ENCODE data around the gene THBS1. TPM values are rescaled to one million over a fixed set of nuclear protein-coding genes. Genes with fewer than 3 reads are reported as not detected.
A peak's percentile ranks its signal among the peaks of the same experiment; 100 is the strongest.

THBS1 gene
- total RNA-seq, 1 experiment from 2014 or later, result 499 TPM

DNA sequence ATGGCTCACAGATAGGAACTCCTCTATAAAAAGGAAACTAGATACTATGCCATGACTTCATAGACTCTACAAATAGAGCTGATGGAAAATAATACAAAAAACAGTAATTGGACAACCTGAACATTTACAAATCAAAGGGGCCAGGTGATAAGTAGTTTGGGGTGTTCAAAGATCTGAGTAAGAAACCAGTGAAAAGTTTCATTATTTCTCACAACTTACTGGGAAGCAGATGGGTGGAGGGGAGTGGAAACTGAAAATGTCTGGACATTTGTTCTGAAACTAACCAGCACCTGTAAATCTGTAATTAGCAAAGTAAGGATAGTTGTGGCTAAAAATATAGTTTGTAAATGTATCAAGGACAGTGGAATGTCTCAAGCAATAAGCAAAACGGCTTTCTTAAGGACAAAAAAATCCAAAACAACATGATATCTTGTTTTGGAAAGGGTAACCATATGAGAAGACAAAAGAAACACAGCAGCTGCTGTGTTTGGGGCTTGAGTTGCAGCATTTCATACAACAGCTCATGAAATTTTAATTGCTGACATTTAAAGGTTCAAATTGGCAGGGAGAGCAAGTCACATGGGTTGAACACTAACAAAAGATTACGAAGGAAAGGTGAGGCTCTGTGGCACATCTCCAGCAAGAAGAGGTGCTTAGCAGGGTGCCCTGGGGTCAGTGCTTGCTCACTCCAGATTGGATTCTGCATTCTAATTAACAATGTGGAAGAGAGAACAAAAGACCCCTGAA is 26.8 kb upstream of the THBS1 start:
- Histone ChIP-seq H3K4me1 (replicated peaks) (no peaks in the 10 kb centered on the region), H3K27ac (no peak overlapping the region), H3K36me3 (no peaks in the 10 kb centered on the region), H3K27me3 (replicated peaks) (no peaks in the 10 kb centered on the region), H3K4me3 (no peak overlapping the region), H3K9me3 (replicated peaks) (no peaks in the 10 kb centered on the region)
- no peak for DNase-seq (ENCODE audit: low read depth in 1 of 2, low spot score in 2 of 2)

GRCh38 chr15:39554746-39555387 is 26.0 kb upstream of the THBS1 start:
- H3K36me3 ChIP-seq, result no peaks in the 10 kb centered on the region
- no peak for DNase-seq (ENCODE audit: low read depth in 1 of 2, low spot score in 2 of 2)
- H3K27me3 ChIP-seq (replicated peaks), result no peaks in the 10 kb centered on the region

DNA sequence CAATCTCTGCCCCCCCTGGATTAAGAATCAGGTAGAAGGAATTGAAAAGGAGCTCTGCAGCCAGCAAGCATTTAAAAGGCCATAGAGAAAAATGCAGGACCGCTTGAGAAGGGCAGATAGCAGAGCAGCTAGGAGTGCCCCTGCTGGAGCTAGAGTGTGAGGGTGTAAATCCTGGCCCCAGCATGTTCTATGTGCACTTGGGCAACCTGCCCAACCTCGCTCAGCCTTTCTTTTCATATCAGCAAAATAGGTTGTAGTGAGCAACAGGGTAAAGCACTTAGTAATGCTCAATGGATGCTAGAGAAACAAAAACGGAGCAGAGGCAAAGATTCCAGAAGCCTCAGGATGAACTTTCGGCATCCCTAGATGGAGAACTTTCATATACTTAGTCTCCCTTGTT is 25.0 kb upstream of the THBS1 start:
- no peak for DNase-seq (ENCODE audit: low read depth in 1 of 2, low spot score in 2 of 2)
- H3K36me3 ChIP-seq, result no peaks in the 10 kb centered on the region
- H3K4me1 ChIP-seq (replicated peaks), result no peaks in the 10 kb centered on the region
- no peaks in the 10 kb centered on the region for H3K9me3 ChIP-seq (replicated peaks)
- H3K27ac ChIP-seq, result no peak overlapping the region
- H3K27me3 ChIP-seq (replicated peaks), result no peaks in the 10 kb centered on the region
- H3K4me3 ChIP-seq, result no peak overlapping the region

More at GRCh38 chr15:39554746-39555387, 26.0 kb upstream of the THBS1 start:
- no peak overlapping the region for H3K27ac ChIP-seq
- H3K4me3 ChIP-seq, result no peak overlapping the region
- H3K4me1 ChIP-seq (replicated peaks), result no peaks in the 10 kb centered on the region
- H3K9me3 ChIP-seq (replicated peaks), result no peaks in the 10 kb centered on the region

DNA sequence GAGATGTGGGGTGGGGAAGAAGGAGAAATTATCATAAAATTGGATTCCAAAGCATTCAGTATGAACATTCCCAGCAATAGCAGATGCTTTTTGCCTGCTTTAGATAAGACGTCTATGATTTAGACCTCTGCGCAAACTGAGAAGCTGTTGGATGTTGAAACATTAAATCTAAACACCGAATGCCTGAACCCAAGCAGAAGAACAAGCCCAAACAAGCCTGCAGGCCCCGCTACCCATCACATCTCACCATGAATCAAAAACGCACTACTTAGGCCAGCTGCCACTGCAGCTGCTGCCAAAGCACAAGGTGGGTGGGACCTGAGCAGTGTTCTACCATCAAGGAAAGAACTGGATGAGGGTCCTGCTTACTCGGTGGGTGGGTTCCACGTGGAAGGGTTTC is 24.4 kb upstream of the THBS1 start:
- H3K27ac ChIP-seq, result no peak overlapping the region
- no peak for DNase-seq (ENCODE audit: low read depth in 1 of 2, low spot score in 2 of 2)

DNA sequence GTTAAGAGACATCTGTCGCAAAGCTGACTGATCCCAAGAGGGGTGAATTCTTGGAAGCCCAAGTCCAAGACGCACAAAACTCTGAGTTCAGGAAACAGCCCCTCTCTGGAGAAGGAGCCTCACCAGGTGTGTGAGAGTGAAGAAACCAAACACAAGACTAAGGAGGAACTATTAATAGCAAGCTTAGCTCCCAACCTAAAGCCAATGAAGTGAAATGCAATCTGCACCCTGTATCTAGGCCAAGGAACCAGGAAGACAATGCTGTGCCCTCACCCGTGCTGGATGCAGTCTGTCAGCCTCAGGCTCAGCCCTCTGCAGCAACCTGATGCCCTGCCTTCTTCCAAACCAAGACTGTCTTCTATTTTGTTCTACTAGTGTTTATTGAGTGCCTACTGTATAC is 22.5 kb upstream of the THBS1 start:
- H3K27me3 ChIP-seq (replicated peaks), result no peaks in the 10 kb centered on the region
- no peaks in the 10 kb centered on the region for H3K9me3 ChIP-seq (replicated peaks)
- DNase-seq (ENCODE audit: low read depth in 1 of 2, low spot score in 2 of 2), result no peak
- no peak overlapping the region for H3K27ac ChIP-seq
- no peaks in the 10 kb centered on the region for H3K4me1 ChIP-seq (replicated peaks)
- H3K4me3 ChIP-seq, result no peak overlapping the region
- H3K36me3 ChIP-seq, result no peaks in the 10 kb centered on the region

More for the DNA sequence above, 24.4 kb upstream of the THBS1 start:
- Histone ChIP-seq H3K27me3 (replicated peaks) (no peaks in the 10 kb centered on the region), H3K4me3 (no peak overlapping the region), H3K9me3 (replicated peaks) (no peaks in the 10 kb centered on the region), H3K36me3 (no peaks in the 10 kb centered on the region), H3K4me1 (replicated peaks) (no peaks in the 10 kb centered on the region)

GRCh38 chr15:39564972-39565665 is 15.8 kb upstream of the THBS1 start:
- no peak for DNase-seq (ENCODE audit: low read depth in 1 of 2, low spot score in 2 of 2)
- Histone ChIP-seq H3K36me3 (no peaks in the 10 kb centered on the region), H3K27me3 (replicated peaks) (no peaks in the 10 kb centered on the region), H3K4me3 (no peak overlapping the region), H3K9me3 (replicated peaks) (0 out of 2 replicates have a peak, but pooled peaks cover 3% of the 10 kb centered on the region), H3K4me1 (replicated peaks) (no peaks in the 10 kb centered on the region), H3K27ac (no peak overlapping the region)

- DNase-seq (ENCODE audit: low read depth in 1 of 2, low spot score in 2 of 2), result no peak
- H3K27ac ChIP-seq, result no peak overlapping the region
- H3K4me1 ChIP-seq (replicated peaks), result no peaks in the 10 kb centered on the region
- no peak overlapping the region for H3K4me3 ChIP-seq
- 0 out of 2 replicates have a peak, but pooled peaks cover 3% of the 10 kb centered on the region for H3K9me3 ChIP-seq (replicated peaks)
- H3K36me3 ChIP-seq, result no peaks in the 10 kb centered on the region
- H3K27me3 ChIP-seq (replicated peaks), result no peaks in the 10 kb centered on the region
Observed at GRCh38 chr15:39565851-39566250, 15.0 kb upstream of the THBS1 start.

DNA sequence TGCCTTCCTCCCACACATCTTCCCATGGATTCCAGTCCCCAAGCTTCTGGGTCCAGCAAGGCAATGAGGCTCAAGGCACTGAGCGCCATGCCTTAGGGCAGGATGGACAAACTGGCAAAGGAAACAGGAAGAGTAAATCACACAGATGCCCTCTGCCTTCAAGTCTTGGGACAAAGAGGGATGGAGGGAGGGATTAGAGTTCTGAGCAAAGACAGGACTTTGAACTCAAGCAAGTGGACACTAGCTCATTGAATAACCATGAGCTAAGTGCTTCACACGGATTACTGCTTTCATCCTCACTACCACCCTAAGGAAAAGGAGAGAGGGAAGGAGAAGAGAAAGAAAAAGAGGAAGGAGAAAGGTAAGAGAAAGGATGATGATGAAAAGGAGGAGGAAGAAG is 7.6 kb upstream of the THBS1 start:
- Histone ChIP-seq H3K27me3 (replicated peaks) (no peaks in the 10 kb centered on the region), H3K4me3 (no peak overlapping the region), H3K27ac (no peak overlapping the region), H3K9me3 (replicated peaks) (0 out of 2 replicates have a peak, but pooled peaks cover 3% of the 10 kb centered on the region), H3K4me1 (replicated peaks) (peaks cover under 1% of the 10 kb centered on the region; the same call in 1 of the 2 replicates), H3K36me3 (no peaks in the 10 kb centered on the region)
- no peak for DNase-seq (ENCODE audit: low read depth in 1 of 2, low spot score in 2 of 2)

- H3K4me3 ChIP-seq, result no peak overlapping the region
- 0 out of 2 replicates have a peak, but pooled peaks cover 3% of the 10 kb centered on the region for H3K9me3 ChIP-seq (replicated peaks)
- H3K36me3 ChIP-seq, result no peaks in the 10 kb centered on the region
- no peak for DNase-seq (ENCODE audit: low read depth in 1 of 2, low spot score in 2 of 2)
- no peak overlapping the region for H3K27ac ChIP-seq
- H3K27me3 ChIP-seq (replicated peaks), result no peaks in the 10 kb centered on the region
- peaks cover 6% of the 10 kb centered on the region for H3K4me1 ChIP-seq (replicated peaks)
Observed at GRCh38 chr15:39573844-39574243, 7.0 kb upstream of the THBS1 start.

DNA sequence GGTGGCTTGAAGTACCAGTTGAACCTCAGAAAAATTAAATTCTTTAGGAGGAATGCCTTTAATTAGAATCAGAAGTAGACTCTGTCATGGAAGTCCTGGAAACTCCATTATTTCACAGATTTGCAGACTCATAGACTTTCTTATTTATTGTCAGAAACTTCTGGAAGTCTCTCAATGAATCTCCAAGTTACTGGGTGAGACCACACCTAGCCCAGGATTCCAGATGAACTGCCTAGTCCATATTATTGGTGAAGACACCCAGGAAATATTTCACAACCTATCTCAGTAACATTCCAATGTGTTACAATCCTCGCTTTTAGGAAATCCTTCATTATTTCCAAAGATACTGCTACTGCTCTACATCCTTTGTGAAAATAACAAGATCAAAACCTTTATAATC is 6.5 kb upstream of the THBS1 start:
- DNase-seq (ENCODE audit: low read depth in 1 of 2, low spot score in 2 of 2), result no peak
- Histone ChIP-seq H3K4me3 (no peak overlapping the region), H3K27ac (no peak overlapping the region), H3K27me3 (replicated peaks) (no peaks in the 10 kb centered on the region), H3K9me3 (replicated peaks) (0 out of 2 replicates have a peak, but pooled peaks cover under 1% of the 10 kb centered on the region), H3K4me1 (replicated peaks) (peaks cover 12% of the 10 kb centered on the region), H3K36me3 (no peaks in the 10 kb centered on the region)

DNA sequence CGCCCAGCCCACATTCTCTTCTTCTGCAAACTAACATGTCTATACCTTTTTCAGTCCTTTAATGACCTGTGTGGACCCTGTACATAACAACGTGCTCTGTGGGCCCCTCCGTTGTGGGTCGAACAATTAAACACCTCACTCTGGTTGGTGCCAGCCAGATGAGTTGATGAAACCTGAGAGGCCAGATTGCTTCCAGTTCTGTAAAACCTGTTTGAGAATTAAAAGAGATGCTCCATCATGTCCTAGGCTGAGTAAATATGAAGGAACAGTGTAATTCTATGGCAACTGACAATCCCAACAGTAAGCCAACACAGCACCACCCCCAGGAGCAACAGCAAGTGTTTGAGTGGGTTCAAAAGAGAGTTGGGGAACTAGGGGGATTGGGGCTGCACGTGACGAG is 5.7 kb upstream of the THBS1 start:
- Histone ChIP-seq H3K27me3 (replicated peaks) (no peaks in the 10 kb centered on the region), H3K27ac (no peak overlapping the region), H3K36me3 (no peaks in the 10 kb centered on the region), H3K4me1 (replicated peaks) (peaks cover 19% of the 10 kb centered on the region), H3K4me3 (no peak overlapping the region), H3K9me3 (replicated peaks) (no peaks in the 10 kb centered on the region)
- no peak for DNase-seq (ENCODE audit: low read depth in 1 of 2, low spot score in 2 of 2)

DNA sequence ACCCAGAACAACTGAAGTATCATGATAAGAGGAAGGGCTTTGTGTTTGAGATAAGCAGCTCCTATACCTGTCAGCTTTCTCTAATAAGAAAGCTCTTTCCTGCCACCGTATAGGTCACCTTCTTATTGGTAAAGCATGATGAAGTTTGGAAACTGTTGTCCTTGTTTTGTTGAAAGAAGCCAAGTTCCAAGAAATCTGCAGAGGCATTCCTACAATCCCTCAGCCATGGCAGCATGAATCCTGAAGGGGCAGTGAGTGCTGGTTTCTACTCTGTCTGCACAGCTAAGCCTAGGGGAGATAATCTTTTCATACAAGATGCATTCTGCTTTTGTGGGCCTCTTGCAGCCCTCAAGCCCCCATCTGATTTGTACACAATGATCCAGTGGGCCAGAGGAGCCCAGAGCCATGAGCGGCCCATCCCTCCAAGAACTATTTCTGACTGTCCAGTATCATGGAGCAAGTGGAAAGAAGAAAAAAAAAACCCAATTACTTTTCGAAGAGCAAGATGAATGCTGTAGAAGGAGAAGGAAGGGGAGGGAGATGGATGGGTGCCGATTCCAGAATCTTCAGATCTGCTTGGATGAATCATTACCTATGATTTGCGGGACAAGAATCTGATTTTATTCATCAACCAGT is 1.9 kb upstream of the THBS1 start:
- H3K36me3 ChIP-seq, result peaks cover 30% of the 10 kb centered on the region
- no peaks in the 10 kb centered on the region for H3K27me3 ChIP-seq (replicated peaks)
- peaks cover 43% of the 10 kb centered on the region for H3K4me1 ChIP-seq (replicated peaks)
- H3K9me3 ChIP-seq (replicated peaks), result no peaks in the 10 kb centered on the region
- peak overlapping the region; percentile 90 for H3K27ac ChIP-seq
- H3K4me3 ChIP-seq, result peak overlapping the region; percentile 65
- DNase-seq (ENCODE audit: low read depth in 1 of 2, low spot score in 2 of 2), result no peak

GRCh38 chr15:39579487-39580116 is 1.3 kb upstream of the THBS1 start:
- DNase-seq (ENCODE audit: low read depth in 1 of 2, low spot score in 2 of 2), result peak; percentile 93 to 94
- H3K36me3 ChIP-seq, result peaks cover 36% of the 10 kb centered on the region
- H3K9me3 ChIP-seq (replicated peaks), result no peaks in the 10 kb centered on the region

More at GRCh38 chr15:39579487-39580116, 1.3 kb upstream of the THBS1 start:
- Histone ChIP-seq H3K4me1 (replicated peaks) (peaks cover 46% of the 10 kb centered on the region), H3K27me3 (replicated peaks) (no peaks in the 10 kb centered on the region), H3K4me3 (peak overlapping the region; percentile 65), H3K27ac (peak overlapping the region; percentile 90)

All from SJSA1 (cell line).